ENCODE data around the gene ARID5A.

ARID5A gene

GRCh38 chr2:96528006-96528699, 8.4 kb upstream of the ARID5A start:
- peak; percentile 69 to 84 for DNase-seq

- no peak for DNase-seq
Observed at GRCh38 chr2:96528700-96529375, 7.7 kb upstream of the ARID5A start.

- DNase-seq, result no peak
Observed at GRCh38 chr2:96529376-96530143, 7.0 kb upstream of the ARID5A start.

GRCh38 chr2:96530144-96530430, 6.5 kb upstream of the ARID5A start:
- no peak for DNase-seq

GRCh38 chr2:96530474-96531357, 5.8 kb upstream of the ARID5A start:
- DNase-seq, result no peak

GRCh38 chr2:96531366-96531765, 5.2 kb upstream of the ARID5A start:
- peak; percentile 34 to 83 for DNase-seq

- DNase-seq, result peak; percentile 97 to 99
Observed at GRCh38 chr2:96531872-96532505, 4.6 kb upstream of the ARID5A start.

GRCh38 chr2:96532641-96533291, 3.8 kb upstream of the ARID5A start:
- no peak for DNase-seq

GRCh38 chr2:96533292-96534073, 3.1 kb upstream of the ARID5A start:
- DNase-seq, result peak; percentile 87 to 88

- no peak for DNase-seq
Observed at GRCh38 chr2:96534141-96534540, 2.4 kb upstream of the ARID5A start.

- no peak for DNase-seq
Observed at GRCh38 chr2:96534701-96535181, 1.8 kb upstream of the ARID5A start.

- no peak for DNase-seq
Observed at GRCh38 chr2:96535331-96535730, 1.2 kb upstream of the ARID5A start.

- DNase-seq, result peak; percentile 94 to 95
Observed at GRCh38 chr2:96537066-96537733, 648 bp downstream of the ARID5A start.

- DNase-seq, result peak; percentile 10 to 45
Observed at GRCh38 chr2:96537734-96538486, 1.4 kb downstream of the ARID5A start.

GRCh38 chr2:96538487-96539214, 2.1 kb downstream of the ARID5A start:
- DNase-seq, result peak; percentile 67 to 71

- DNase-seq, result no peak
Observed at GRCh38 chr2:96539215-96539920, 2.8 kb downstream of the ARID5A start.

GRCh38 chr2:96540136-96540535, 3.6 kb downstream of the ARID5A start:
- no peak for DNase-seq

All from inflammatory macrophage (primary cell).